ENCODE results near the gene BRIP1. TPM values are rescaled to one million over a fixed set of nuclear protein-coding genes. Genes with fewer than 3 reads are reported as not detected.

Gene BRIP1
- total RNA-seq, 1 donor from 2014 or later, result 18.9 TPM

DNA sequence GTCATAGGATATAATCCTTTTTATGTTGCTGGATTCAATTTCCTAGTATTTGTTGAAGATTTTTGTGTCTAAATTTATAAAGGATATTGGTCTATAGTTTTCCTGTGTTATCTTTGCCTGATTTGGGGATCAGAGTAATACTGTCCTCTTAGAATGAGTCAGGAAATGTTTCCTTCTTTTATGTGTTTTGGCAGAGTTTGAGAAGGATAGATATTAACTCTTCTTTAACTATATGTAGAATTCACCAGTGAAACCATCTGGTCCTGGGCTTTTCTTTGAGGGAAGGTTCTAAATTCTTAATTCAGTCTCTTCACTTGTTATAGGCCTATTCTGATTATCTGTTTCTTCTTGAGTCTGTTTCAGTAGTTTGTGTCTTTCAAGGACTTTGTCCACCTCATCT, 206.0 kb downstream of the BRIP1 start:
- TF ChIP-seq, protein P1, sequence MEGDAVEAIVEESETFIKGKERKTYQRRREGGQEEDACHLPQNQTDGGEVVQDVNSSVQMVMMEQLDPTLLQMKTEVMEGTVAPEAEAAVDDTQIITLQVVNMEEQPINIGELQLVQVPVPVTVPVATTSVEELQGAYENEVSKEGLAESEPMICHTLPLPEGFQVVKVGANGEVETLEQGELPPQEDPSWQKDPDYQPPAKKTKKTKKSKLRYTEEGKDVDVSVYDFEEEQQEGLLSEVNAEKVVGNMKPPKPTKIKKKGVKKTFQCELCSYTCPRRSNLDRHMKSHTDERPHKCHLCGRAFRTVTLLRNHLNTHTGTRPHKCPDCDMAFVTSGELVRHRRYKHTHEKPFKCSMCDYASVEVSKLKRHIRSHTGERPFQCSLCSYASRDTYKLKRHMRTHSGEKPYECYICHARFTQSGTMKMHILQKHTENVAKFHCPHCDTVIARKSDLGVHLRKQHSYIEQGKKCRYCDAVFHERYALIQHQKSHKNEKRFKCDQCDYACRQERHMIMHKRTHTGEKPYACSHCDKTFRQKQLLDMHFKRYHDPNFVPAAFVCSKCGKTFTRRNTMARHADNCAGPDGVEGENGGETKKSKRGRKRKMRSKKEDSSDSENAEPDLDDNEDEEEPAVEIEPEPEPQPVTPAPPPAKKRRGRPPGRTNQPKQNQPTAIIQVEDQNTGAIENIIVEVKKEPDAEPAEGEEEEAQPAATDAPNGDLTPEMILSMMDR (conservative IDR thresholded peaks at IDR 0.05), result no peak
- H3K4me1 Mint-ChIP-seq (ENCODE audit: unreplicated experiment), result no peaks in the 10 kb centered on the region
- no peak for DNase-seq (ENCODE audit: extremely low spot score, unreplicated experiment)
- H3K36me3 Mint-ChIP-seq, result no peaks in the 10 kb centered on the region
- no peak overlapping the region for H3K4me3 Mint-ChIP-seq
- H3K27me3 Mint-ChIP-seq, result peaks cover 3% of the 10 kb centered on the region
- no peak overlapping the region for H3K27ac Mint-ChIP-seq
- H3K9me3 Mint-ChIP-seq, result no peaks in the 10 kb centered on the region

DNA sequence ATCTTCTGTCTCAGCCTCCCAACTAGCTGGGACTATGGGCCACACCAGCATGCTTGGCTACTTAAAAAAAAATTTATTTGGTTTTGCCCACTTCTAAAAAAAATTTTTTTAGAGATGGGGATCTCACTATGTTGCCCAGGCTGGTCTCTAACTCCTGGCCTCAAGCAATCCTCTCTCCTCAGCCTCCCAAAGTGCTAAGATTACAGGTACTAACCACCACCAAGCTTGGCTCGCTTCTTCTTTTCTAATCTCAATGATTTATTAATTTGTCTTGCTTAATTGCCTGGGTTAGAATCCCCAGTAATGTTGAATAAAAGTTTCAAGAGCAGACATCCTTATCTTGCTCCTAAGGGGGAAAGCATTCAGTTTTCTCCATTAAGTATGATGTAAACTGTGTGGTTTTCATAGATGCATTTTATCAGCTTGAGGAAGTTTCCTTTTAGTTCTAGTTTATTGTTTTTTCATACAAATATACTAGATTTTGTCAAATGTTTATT, 206.6 kb downstream of the BRIP1 start:
- H3K36me3 Mint-ChIP-seq, result no peaks in the 10 kb centered on the region
- TF ChIP-seq, protein P1 (conservative IDR thresholded peaks at IDR 0.05), result no peak
- H3K27me3 Mint-ChIP-seq, result peaks cover 3% of the 10 kb centered on the region
- no peaks in the 10 kb centered on the region for H3K9me3 Mint-ChIP-seq
- H3K4me1 Mint-ChIP-seq (ENCODE audit: unreplicated experiment), result no peaks in the 10 kb centered on the region
- no peak overlapping the region for H3K27ac Mint-ChIP-seq
- DNase-seq (ENCODE audit: extremely low spot score, unreplicated experiment), result no peak
- no peak overlapping the region for H3K4me3 Mint-ChIP-seq

DNA sequence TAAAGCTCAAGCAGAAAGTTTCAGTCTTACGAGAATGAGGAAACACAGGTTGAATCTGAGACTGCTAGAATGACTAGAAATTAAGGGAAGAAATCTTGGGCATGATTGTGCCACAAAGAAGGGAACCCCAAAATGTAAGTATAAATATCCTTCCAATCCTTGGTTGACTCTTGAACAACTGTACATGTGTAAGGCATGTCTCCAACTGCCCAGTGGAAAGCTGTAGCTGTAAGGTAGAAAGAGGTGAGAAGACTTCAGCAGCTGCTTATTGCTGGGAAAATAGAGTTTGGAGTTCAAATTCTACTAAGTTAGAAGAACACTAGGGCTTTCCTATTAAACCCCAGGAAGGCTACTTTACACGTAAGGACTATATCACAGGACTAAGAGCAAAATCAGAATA, 212.6 kb downstream of the BRIP1 start:
- Mint-ChIP-seq H3K4me1 (ENCODE audit: unreplicated experiment) (no peaks in the 10 kb centered on the region), H3K27ac (no peak overlapping the region), H3K36me3 (no peaks in the 10 kb centered on the region), H3K27me3 (no peaks in the 10 kb centered on the region), H3K4me3 (no peak overlapping the region), H3K9me3 (peaks cover 5% of the 10 kb centered on the region)
- TF ChIP-seq, protein P1 (conservative IDR thresholded peaks at IDR 0.05), result no peak
- no peak for DNase-seq (ENCODE audit: extremely low spot score, unreplicated experiment)

DNA sequence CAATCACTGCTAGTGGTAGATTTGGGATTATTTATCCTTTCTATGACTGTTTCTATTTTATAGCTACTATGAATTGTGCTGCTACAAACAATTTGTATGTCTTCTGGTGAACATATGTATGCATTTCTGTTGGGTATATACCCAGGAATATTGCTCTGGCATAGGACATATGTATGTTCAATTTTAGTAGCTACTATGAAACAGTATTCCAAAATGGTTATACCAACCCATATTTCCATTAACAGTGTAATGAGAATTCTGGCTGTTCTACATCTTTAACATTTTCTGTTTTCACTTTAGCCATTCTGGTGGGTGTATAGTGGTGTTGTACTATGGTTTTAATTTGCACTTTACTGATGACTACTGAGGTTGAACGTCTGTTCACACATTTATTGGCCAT, 214.7 kb downstream of the BRIP1 start:
- Mint-ChIP-seq H3K9me3 (peaks cover 5% of the 10 kb centered on the region), H3K27me3 (peaks cover 4% of the 10 kb centered on the region), H3K36me3 (no peaks in the 10 kb centered on the region), H3K27ac (no peak overlapping the region), H3K4me3 (no peak overlapping the region), H3K4me1 (ENCODE audit: unreplicated experiment) (no peaks in the 10 kb centered on the region)
- TF ChIP-seq, protein P1 (conservative IDR thresholded peaks at IDR 0.05), result no peak
- no peak for DNase-seq (ENCODE audit: extremely low spot score, unreplicated experiment)

DNA sequence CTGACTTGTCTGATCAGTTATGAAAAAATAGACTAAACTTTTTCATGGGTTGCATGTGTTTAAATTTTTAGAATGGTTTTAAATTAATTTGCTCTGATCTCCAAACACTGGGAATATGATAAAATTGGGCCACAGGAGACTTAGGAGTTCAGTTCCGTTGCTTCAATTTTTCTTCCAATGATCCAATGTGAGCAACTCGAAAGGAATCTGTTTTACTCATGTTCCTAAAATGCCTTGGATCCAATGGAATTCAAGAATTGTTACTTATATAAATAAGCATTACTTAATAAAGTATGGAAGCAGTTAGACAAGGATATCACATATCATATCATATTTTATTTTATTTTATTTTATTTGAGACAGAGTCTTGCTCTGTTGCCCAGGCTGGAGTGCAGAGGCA, 216.3 kb downstream of the BRIP1 start:
- Mint-ChIP-seq H3K27ac (no peak overlapping the region), H3K4me3 (no peak overlapping the region), H3K4me1 (ENCODE audit: unreplicated experiment) (no peaks in the 10 kb centered on the region), H3K36me3 (no peaks in the 10 kb centered on the region), H3K9me3 (peaks cover 5% of the 10 kb centered on the region), H3K27me3 (peaks cover 4% of the 10 kb centered on the region)
- no peak for DNase-seq (ENCODE audit: extremely low spot score, unreplicated experiment)
- TF ChIP-seq, protein P1 (conservative IDR thresholded peaks at IDR 0.05), result no peak

DNA sequence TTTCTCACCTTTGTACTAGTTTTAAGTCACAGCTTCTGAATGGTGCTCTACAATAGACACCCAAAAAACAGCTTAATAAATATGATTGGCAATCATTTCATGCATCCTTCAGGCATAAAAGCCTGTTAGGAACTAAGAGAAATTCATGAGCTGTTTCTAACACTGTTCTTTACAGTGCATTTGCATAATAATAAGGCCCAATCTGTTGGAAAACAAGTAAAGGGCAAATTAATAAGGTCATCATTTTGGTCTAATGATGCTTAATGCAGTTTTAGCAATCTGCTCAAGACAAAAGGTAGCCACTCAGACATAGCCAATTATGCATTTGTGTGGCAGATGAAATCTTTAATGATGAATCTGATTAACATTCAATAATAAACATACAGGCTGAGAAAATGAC, 216.8 kb downstream of the BRIP1 start:
- Mint-ChIP-seq H3K4me1 (ENCODE audit: unreplicated experiment) (no peaks in the 10 kb centered on the region), H3K36me3 (no peaks in the 10 kb centered on the region), H3K27me3 (peaks cover 4% of the 10 kb centered on the region), H3K27ac (no peak overlapping the region), H3K9me3 (peaks cover 5% of the 10 kb centered on the region), H3K4me3 (no peak overlapping the region)
- TF ChIP-seq, protein P1 (conservative IDR thresholded peaks at IDR 0.05), result no peak
- no peak for DNase-seq (ENCODE audit: extremely low spot score, unreplicated experiment)
